ENCODE results near the gene INHBE.

GRCh38 chr12:57470286-57470969, 15.3 kb downstream of the INHBE start:
- TF ChIP-seq CTCF (IDR thresholded peaks at IDR 0.05) (no peak), POLR2AphosphoS5 (IDR thresholded peaks at IDR 0.05; ENCODE audit: low read depth, low read length) (no peak), TCF7L2 (IDR thresholded peaks at IDR 0.05; ENCODE audit: low read depth, low read length) (no peak), REST (IDR thresholded peaks at IDR 0.05; ENCODE audit: insufficient read depth in 1 of 2, low read depth in 2 of 2, low read length in 1 of 2) (no peak), SIN3A (IDR thresholded peaks at IDR 0.05; ENCODE audit: borderline replicate concordance, insufficient read depth, low read depth, low read length) (no peak)

All from Panc1 (cell line).